GM19099 (cell line): ENCODE data around the gene NXNL1.

ENCODE experiments used
- POLR2A ChIP-seq: IDR thresholded peaks from 3 replicates; pipeline ENCODE4 v1.6.1; 2011; ENCODE audit warnings: low read depth; ENCODE audit not compliant: insufficient read length; ENCODE audit errors: extremely low read depth

Gene NXNL1

GRCh38 chr19:17489392-17490030, 28.8 kb upstream of the NXNL1 start:
- no peak for TF ChIP-seq POLR2A

GRCh38 chr19:17488593-17489391, 28.1 kb upstream of the NXNL1 start:
- no peak for TF ChIP-seq POLR2A

GRCh38 chr19:17487284-17488121, 26.8 kb upstream of the NXNL1 start:
- TF ChIP-seq POLR2A: no peak

GRCh38 chr19:17486545-17487240, 26.0 kb upstream of the NXNL1 start:
- no peak for TF ChIP-seq POLR2A

- no peak for TF ChIP-seq POLR2A
Observed at GRCh38 chr19:17484520-17485185, 23.9 kb upstream of the NXNL1 start.

- TF ChIP-seq POLR2A: no peak
Observed at GRCh38 chr19:17483605-17484002, 22.9 kb upstream of the NXNL1 start.

GRCh38 chr19:17482877-17483604, 22.3 kb upstream of the NXNL1 start:
- no peak for TF ChIP-seq POLR2A

GRCh38 chr19:17481986-17482385, 21.3 kb upstream of the NXNL1 start:
- TF ChIP-seq POLR2A: no peak

GRCh38 chr19:17479325-17479791, 18.6 kb upstream of the NXNL1 start:
- TF ChIP-seq POLR2A: no peak

GRCh38 chr19:17475541-17476115, 14.9 kb upstream of the NXNL1 start:
- no peak for TF ChIP-seq POLR2A

- TF ChIP-seq POLR2A: no peak
Observed at GRCh38 chr19:17473041-17473440, 12.3 kb upstream of the NXNL1 start.

- no peak for TF ChIP-seq POLR2A
Observed at GRCh38 chr19:17471410-17472125, 10.8 kb upstream of the NXNL1 start.

- TF ChIP-seq POLR2A: no peak
Observed at GRCh38 chr19:17470068-17470841, 9.5 kb upstream of the NXNL1 start, which contains the start of gene SLC27A1. SLC27A1 (plus strand) TSS chr19:17470524; CDS start chr19:17470541, 17 bp downstream.
